HepG2 (cell line): ENCODE results near the gene NUP214. TPM values are rescaled to one million over a fixed set of nuclear protein-coding genes. Genes with fewer than 3 reads are reported as not detected.

Experiments
- AHR ChIP-seq: IDR thresholded peaks from 2 replicates; pipeline ENCODE4 v1.6.1; 2018; ENCODE audit warnings: missing genetic modification reagents, missing compliant biosample characterization
- ATM ChIP-seq: fragments of 450-650 bp; IDR thresholded peaks from 2 replicates; pipeline ENCODE4 v1.7.1; 2017; ENCODE audit warnings: mild to moderate bottlenecking, borderline replicate concordance
- DNMT1 ChIP-seq: sonication (generic); formaldehyde crosslinking; IDR thresholded peaks from 2 replicates; pipeline ENCODE4 v1.5.1; 2020; ENCODE audit warnings: mild to moderate bottlenecking, missing genetic modification reagents
- FOXJ3 ChIP-seq: sonication (generic); formaldehyde crosslinking; IDR thresholded peaks from 2 replicates; pipeline ENCODE4 v1.4.0; 2020; ENCODE audit warnings: missing genetic modification reagents, mild to moderate bottlenecking, borderline replicate concordance
- HES4 ChIP-seq: sonication (generic); formaldehyde crosslinking; IDR thresholded peaks from 2 replicates; pipeline ENCODE4 v1.9.0; 2021; ENCODE audit warnings: mild to moderate bottlenecking, missing genetic modification reagents, borderline replicate concordance
- KDM1A ChIP-seq: IDR thresholded peaks from 2 replicates; pipeline ENCODE4 v1.6.1; 2016; ENCODE audit warnings: missing compliant biosample characterization
- TOE1 ChIP-seq: sonication (generic); formaldehyde crosslinking; IDR thresholded peaks from 2 replicates; pipeline ENCODE4 v1.4.0; 2020; ENCODE audit warnings: mild to moderate bottlenecking, missing genetic modification reagents
- ZNF275 ChIP-seq: sonication (generic); formaldehyde crosslinking; IDR thresholded peaks from 2 replicates; pipeline ENCODE4 v1.8.0; 2022; ENCODE audit warnings: missing genetic modification reagents, mild to moderate bottlenecking, inconsistent platforms, borderline replicate concordance
- ZNF329 ChIP-seq: sonication (generic); formaldehyde crosslinking; IDR thresholded peaks from 2 replicates; pipeline ENCODE4 v1.9.0; 2021; ENCODE audit warnings: low read depth, mild to moderate bottlenecking, missing genetic modification reagents
- ZNF609 ChIP-seq: sonication (generic); formaldehyde crosslinking; IDR thresholded peaks from 2 replicates; pipeline ENCODE4 v1.4.0; 2020; ENCODE audit warnings: mild to moderate bottlenecking, missing genetic modification reagents, borderline replicate concordance
- ZNF614 ChIP-seq: IDR thresholded peaks from 2 replicates; pipeline ENCODE4 v1.6.1; 2018; ENCODE audit warnings: missing biosample characterization, missing genetic modification reagents, inconsistent platforms, borderline replicate concordance
- ZNF713 ChIP-seq: sonication (generic); formaldehyde crosslinking; IDR thresholded peaks from 2 replicates; pipeline ENCODE4 v1.4.0; 2020; ENCODE audit warnings: mild to moderate bottlenecking, missing genetic modification reagents
- ZNF737 ChIP-seq: sonication (generic); formaldehyde crosslinking; IDR thresholded peaks from 2 replicates; pipeline ENCODE4 v1.5.0; 2020; ENCODE audit warnings: missing genetic modification reagents, mild to moderate bottlenecking, borderline replicate concordance
- ZNF747 ChIP-seq: sonication (generic); formaldehyde crosslinking; IDR thresholded peaks from 2 replicates; pipeline ENCODE4 v1.8.1; 2023; ENCODE audit warnings: missing genetic modification reagents, mild to moderate bottlenecking, borderline replicate concordance
- ZNF776 ChIP-seq: sonication (generic); formaldehyde crosslinking; IDR thresholded peaks from 2 replicates; pipeline ENCODE4 v1.4.0; 2020; ENCODE audit warnings: mild to moderate bottlenecking, missing genetic modification reagents
- polyA plus RNA-seq, 8 experiments: library from polyadenylated mRNA; depleted of rRNA in 3 of 8; stranded (reverse) in 7 of 8; unstranded in 1 of 8; fragments of >200 nt; fragmentation: Illumina TruSeq in 4 of 8; extraction: Trizol in 4 of 8; gene quantifications; 2 replicates each; pipeline versions ENCODE4 v1.2.1 to v1.2.3, GENCODE V29; 2011 to 2016; ENCODE audit warnings: low read depth in 4 of 8, missing spikeins in 1 of 8, mixed read lengths in 1 of 8; ENCODE audit not compliant: insufficient read depth in 1 of 8
- total RNA-seq, 5 experiments: library from RNA; depleted of rRNA; stranded (reverse); fragments of >200 nt; fragmentation: Illumina TruSeq; extraction: Trizol; gene quantifications; 2 replicates each; pipeline ENCODE4 v1.2.3, GENCODE V29; 2016; ENCODE audit warnings: low read depth in 1 of 5
- TF ChIP-seq, protein P1 (sequence below): IDR thresholded peaks from 2 replicates; pipeline ENCODE4 v1.6.1; 2012; ENCODE audit warnings: low read length, improper control_type of control experiment
- TF ChIP-seq, protein P2 (sequence below): sonication (generic); formaldehyde crosslinking; IDR thresholded peaks from 2 replicates; pipeline ENCODE4 v1.8.1; 2023; ENCODE audit warnings: mild to moderate bottlenecking, missing genetic modification reagents

NUP214 gene
- total and polyA plus RNA-seq, 2 of the 13 experiments (the other 11 are each of a cell fraction or from before 2014, with no cell fraction given): 8.4 to 16.0 TPM

DNA sequence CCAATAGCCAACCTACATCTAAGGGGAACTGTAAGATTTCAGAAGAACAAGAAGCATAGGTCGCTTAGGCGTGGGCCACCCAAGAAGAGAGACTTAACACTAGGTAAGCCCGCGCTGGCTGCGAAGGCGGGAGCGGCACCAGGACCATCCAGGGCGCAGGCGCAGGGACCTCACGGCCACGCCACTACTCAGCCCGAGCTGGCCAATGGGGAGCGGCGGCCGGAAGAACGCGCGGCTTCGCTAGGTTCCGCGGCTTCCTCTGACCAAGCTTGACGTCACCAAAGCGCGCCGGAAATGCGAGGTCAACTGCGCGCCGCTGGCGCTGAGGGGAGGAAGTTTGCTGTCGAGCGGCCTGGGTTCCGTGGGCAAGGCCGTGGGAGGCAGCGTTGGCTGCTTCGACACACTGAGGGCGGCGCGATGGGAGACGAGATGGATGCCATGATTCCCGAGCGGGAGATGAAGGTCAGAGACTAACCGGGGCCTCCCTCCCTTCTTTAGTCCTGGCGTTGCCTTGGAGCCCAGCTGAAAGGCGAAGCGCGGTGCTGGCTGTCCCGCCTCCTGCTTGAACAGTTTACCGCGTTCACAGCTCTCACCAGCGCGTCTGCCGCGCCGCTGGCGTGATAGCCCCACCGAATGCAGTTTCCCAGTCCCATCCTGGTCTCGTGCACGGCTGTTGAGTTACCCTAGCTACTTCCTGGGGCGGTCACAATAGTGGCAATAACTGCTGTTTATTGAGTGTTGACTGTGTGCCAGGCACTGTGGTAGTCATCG, at the start of gene NUP214 (continued):
- TF ChIP-seq, protein P1, sequence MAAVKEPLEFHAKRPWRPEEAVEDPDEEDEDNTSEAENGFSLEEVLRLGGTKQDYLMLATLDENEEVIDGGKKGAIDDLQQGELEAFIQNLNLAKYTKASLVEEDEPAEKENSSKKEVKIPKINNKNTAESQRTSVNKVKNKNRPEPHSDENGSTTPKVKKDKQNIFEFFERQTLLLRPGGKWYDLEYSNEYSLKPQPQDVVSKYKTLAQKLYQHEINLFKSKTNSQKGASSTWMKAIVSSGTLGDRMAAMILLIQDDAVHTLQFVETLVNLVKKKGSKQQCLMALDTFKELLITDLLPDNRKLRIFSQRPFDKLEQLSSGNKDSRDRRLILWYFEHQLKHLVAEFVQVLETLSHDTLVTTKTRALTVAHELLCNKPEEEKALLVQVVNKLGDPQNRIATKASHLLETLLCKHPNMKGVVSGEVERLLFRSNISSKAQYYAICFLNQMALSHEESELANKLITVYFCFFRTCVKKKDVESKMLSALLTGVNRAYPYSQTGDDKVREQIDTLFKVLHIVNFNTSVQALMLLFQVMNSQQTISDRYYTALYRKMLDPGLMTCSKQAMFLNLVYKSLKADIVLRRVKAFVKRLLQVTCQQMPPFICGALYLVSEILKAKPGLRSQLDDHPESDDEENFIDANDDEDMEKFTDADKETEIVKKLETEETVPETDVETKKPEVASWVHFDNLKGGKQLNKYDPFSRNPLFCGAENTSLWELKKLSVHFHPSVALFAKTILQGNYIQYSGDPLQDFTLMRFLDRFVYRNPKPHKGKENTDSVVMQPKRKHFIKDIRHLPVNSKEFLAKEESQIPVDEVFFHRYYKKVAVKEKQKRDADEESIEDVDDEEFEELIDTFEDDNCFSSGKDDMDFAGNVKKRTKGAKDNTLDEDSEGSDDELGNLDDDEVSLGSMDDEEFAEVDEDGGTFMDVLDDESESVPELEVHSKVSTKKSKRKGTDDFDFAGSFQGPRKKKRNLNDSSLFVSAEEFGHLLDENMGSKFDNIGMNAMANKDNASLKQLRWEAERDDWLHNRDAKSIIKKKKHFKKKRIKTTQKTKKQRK: no peak
- TF ChIP-seq ZNF609 (CRISPR knock-in tag) (no peak), TOE1 (CRISPR knock-in tag) (0 out of 2 replicates have a peak, but pooled peaks have one; percentile 51), ATM (no peak), ZNF737 (CRISPR knock-in tag) (0 out of 2 replicates have a peak, but pooled peaks have one; percentile 17), DNMT1 (CRISPR knock-in tag) (no peak), ZNF275 (CRISPR knock-in tag) (no peak; the same call in 1 of the 2 replicates), ZNF747 (CRISPR knock-in tag) (peak; percentile 88), ZNF776 (peak; percentile 80; the same call in 1 of the 2 replicates), FOXJ3 (peak; percentile 15; the same call in 1 of the 2 replicates), KDM1A (CRISPR knock-in tag) (no peak), AHR (CRISPR knock-in tag) (peak; percentile 59; the same call in 1 of the 2 replicates), ZNF614 (CRISPR knock-in tag) (peak; percentile 91; the same call in 1 of the 2 replicates), ZNF713 (CRISPR knock-in tag) (0 out of 2 replicates have a peak, but pooled peaks have one; percentile 76), HES4 (CRISPR knock-in tag) (0 out of 2 replicates have a peak, but pooled peaks have one; percentile 33), ZNF329 (no peak)
- TF ChIP-seq, protein P2, sequence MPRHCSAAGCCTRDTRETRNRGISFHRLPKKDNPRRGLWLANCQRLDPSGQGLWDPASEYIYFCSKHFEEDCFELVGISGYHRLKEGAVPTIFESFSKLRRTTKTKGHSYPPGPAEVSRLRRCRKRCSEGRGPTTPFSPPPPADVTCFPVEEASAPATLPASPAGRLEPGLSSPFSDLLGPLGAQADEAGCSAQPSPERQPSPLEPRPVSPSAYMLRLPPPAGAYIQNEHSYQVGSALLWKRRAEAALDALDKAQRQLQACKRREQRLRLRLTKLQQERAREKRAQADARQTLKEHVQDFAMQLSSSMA (CRISPR knock-in tag): no peak
